Hair follicle dermal papilla cell (primary cell): ENCODE results near the gene PPP6R1. TPM values are rescaled to one million over a fixed set of nuclear protein-coding genes. Genes with fewer than 3 reads are reported as not detected.

Experiments used
- small RNA-seq: library from RNA; depleted of rRNA; stranded (forward); fragments of <200 nt; gene quantifications from one replicate; pipeline ENCODE3, GENCODE V24; 2012
- total RNA-seq: library from RNA; depleted of rRNA; stranded (reverse); fragments of >200 nt; gene quantifications from 2 replicates; pipeline ENCODE4 v1.2.3, GENCODE V29; 2012

PPP6R1 gene, protein sequence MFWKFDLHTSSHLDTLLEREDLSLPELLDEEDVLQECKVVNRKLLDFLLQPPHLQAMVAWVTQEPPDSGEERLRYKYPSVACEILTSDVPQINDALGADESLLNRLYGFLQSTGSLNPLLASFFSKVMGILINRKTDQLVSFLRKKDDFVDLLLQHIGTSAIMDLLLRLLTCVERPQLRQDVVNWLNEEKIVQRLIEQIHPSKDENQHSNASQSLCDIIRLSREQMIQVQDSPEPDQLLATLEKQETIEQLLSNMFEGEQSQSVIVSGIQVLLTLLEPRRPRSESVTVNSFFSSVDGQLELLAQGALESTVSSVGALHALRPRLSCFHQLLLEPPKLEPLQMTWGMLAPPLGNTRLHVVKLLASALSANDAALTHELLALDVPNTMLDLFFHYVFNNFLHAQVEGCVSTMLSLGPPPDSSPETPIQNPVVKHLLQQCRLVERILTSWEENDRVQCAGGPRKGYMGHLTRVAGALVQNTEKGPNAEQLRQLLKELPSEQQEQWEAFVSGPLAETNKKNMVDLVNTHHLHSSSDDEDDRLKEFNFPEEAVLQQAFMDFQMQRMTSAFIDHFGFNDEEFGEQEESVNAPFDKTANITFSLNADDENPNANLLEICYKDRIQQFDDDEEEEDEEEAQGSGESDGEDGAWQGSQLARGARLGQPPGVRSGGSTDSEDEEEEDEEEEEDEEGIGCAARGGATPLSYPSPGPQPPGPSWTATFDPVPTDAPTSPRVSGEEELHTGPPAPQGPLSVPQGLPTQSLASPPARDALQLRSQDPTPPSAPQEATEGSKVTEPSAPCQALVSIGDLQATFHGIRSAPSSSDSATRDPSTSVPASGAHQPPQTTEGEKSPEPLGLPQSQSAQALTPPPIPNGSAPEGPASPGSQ
- 42.9 and 47.7 TPM in 2 replicates for total RNA-seq

DNA sequence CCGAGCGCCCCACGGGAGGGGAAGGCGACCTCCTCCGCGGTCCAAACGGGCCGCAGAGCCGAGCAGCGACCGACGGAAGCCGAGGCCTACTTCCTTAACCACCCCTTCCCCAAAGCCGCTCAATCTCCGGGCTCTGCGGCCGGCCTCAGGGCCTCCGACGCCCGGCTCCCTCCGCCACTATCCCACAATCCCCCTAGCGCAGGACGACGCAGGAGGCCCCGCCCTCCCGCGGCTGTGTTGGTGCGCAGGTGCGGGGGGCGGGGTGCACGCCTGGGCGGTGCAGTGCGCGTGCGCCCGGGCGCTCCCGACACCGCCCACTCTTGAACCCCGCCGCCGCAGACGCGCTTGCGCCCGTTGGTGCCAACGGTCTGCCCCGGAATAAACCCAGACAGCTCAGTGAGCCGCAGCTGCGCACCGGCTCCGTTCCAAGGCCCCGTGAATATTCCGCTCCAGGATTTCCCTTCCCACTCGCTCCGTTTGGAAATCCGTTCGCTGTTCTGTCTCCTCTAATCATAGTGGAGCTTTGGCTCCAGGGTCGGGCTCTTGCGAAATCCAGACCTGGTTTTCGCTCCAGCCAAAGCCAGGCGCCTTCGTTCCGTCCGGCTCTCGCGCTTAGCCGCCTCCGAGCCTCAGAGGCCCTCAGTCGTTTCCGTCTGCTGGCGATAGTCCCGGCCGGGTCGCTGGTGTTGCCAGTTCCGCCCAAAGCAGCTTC, at the start of gene PPP6R1:
Gene PPP6R1 (minus strand): TSS at position 190 of the 712 bp plus-strand sequence. CDS start 11,914 bp downstream, outside the sequence.

DNA sequence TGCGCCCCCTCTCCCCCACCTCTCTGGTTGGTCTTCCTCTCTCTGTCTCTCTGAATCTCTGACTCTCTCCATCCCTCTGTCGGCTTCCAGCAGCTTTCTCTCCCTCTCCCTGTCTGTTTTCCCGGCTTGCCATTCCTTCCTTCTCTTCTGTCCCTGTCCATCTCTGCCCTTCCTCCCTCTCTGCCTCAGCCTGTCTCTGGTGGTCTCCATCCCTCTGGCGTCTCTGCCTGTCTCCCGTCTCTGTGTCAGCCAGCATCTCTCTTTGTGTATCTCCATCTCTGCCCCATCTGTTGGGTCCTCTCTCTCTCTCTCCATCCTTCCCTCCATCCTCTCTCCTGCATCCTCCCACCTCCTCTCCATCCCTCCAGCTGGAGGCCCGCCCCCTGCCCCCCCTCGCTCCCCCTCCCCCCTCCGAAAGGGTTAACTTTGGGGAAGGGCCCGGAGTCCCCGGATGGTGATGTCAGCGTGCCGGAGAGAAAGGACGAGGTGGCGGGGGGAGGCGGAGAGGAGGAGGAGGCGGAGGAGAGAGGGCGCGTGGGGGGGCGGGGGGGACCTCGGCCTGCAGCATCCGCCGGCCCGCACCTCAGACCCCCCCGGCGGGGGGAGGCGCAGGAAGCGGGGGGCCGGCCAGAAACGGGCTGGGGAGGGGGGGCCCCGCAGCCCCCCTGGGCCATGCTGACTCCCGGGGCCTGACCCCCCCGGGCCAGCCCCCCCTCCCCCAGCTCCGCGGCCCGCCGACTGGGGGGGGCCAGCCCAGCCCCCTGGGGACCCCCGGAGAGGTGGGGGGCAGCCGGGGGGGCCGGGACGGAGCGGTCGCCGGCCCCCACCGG, 24.9 kb upstream of the PPP6R1 start, which contains the start of gene BRSK1:
Gene BRSK1 (plus strand): TSS at position 450 of the 830 bp plus-strand sequence. CDS start 446 bp downstream, outside the sequence.

DNA sequence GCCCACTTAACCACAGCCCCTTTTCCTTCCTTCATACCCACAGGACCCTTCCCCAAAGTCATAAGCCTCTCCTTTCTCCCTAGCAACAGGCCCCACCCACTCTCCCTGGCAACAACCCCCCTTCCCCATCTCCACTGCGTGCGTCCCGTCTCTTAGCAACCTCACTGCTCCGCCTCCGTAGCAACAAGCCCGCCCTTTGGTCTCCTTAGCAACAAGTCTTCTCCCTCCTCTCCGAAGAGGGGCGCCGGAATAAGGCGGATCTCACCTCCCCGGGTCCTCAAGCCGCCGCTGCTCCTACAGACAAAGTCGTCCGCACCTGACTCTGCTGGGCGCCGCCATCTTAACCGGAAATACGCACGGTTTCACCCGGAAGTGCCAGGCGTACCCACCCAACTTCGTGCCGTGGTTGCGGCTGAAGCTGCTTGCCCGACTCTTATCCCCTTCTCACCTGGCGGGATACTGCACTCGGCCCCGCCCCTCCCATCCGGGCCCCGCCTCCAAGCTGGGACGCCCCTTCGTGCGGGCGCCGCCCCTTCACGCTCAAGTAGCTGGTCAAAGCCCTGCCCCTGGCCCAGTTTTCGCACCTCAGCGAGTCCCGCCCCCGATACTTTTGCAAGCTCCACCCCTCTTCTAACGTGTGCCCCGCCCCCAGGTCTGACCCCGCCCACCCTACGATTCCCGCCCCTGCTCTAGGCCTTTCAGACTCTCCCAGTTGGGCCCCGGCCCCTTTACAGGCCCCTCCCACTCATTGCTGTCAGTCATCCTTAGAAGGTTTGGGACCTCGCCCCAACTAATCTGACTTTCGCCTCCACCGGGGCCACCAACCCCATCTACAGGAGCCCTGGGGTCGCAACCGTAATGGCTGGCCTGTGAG, 21.2 kb upstream of the PPP6R1 start, which contains the start of gene HSPBP1:
Gene HSPBP1 (minus strand): TSS at position 341 of the 874 bp plus-strand sequence. CDS start 502 bp downstream, outside the sequence.

DNA sequence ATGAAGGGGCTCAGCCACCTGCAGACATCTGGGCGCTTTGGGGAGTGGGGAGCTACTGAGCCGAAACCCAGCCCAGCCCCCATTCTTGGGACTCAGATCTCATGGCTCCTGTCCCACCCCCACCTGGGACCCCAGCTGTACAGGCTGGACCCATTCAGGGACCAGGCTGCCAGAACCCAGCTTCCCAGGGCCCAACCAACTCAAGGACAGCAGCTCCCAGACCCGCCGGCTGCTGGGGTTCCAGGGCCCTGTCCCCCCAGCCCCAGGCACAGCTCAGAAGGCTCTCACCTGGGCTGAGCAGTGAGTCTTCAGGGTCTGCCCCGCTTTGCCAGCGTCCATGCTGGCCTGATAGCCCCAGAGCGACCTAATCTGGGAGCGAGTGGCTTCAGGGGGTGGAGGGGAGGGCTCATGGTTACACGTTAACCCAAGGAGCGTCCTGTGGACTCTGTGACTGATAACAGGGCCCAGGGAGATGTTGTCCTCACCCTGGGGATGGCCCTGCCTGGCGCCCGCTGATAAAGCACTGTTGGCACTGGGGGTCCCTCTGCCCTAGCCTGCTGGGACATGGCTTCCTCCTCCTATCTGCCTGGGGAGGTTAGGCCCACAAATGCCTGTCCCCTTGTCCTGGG, 30.3 kb downstream of the PPP6R1 start, which contains the start of gene TMEM86B:
Gene TMEM86B (minus strand): TSS at position 361 of the 629 bp plus-strand sequence. CDS start 22 bp downstream, at position 339.

DNA sequence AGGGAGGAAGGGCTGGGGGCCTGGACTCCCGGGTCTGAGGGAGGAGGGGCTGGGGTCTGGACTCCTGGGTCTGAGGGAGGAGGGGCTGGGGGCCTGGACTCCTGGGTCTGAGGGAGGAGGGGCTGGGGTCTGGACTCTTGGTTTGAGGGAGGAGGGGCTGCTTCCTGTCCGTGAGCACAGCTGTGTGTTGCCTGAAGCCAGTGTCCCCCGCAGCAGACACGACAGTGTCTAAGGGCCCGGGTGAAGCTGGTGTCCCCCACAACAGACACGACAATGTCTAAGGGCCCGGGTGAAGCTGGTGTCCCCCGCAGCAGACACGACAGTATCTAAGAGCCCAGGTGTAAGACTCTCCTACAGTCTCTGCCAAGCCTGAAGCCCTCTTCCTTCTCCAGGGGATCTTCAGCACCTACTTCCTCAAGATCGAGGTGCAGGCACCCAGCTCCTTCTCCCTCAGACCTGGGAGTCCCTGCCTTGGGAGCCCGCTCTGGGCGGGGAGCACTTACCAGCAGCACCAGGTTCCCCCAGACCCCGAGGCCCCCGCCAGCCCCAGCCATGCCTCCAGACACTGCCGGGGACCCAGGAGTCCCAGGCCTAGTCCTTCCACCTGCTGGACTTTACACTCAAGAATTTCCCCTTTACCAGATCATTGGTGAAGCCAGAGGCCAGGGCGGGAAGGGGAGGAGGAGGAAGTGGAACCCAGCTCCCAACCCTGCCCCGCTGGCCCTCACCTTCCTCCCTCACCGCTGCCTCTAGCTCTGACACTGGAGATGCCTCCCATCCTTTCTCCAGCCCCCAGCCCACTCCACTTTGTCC, 49.7 kb downstream of the PPP6R1 start, which contains the start of gene PTPRH:
Gene PTPRH (minus strand): TSS at position 622 of the 813 bp plus-strand sequence. CDS start 68 bp downstream, at position 554.

Small RNA genes within 50 kb of the gene (small RNA-seq; reads per million reads assigned to genes)
- gene MIR6802 (not detected), gene MIR6803 (not detected), gene MIR6804 (not detected)

Other genes with a start within 250 kb of the PPP6R1 start
- not detected in 2 replicates for gene GP6, start 220.8 kb downstream of the PPP6R1 start, total RNA-seq
- gene RDH13, start 195.9 kb downstream of the PPP6R1 start, total RNA-seq, result 8.4 and 12.6 TPM in 2 replicates
- 0.36 and 0.65 TPM in 2 replicates for gene EPS8L1, start 183.1 kb downstream of the PPP6R1 start, total RNA-seq
- gene PPP1R12C, start 141.4 kb downstream of the PPP6R1 start, total RNA-seq, result 57.2 and 64.6 TPM in 2 replicates
- gene TNNT1, start 109.8 kb downstream of the PPP6R1 start, total RNA-seq, result 0.65 and 0.97 TPM in 2 replicates
- gene TNNI3, start 101.3 kb downstream of the PPP6R1 start, total RNA-seq, result not detected in 2 replicates
- 0.24 TPM in 1 of 2 replicates, not detected in the other for gene DNAAF3, start 92.4 kb downstream of the PPP6R1 start, total RNA-seq
- gene SYT5, start 78.7 kb downstream of the PPP6R1 start, total RNA-seq, result not detected in 2 replicates
- gene PTPRH, start 49.5 kb downstream of the PPP6R1 start, total RNA-seq, result 1.1 and 1.2 TPM in 2 replicates
- gene TMEM86B, start 30.3 kb downstream of the PPP6R1 start, total RNA-seq, result 1.6 and 3.6 TPM in 2 replicates
- 23.4 and 28.8 TPM in 2 replicates for gene HSPBP1, start 21.1 kb upstream of the PPP6R1 start, total RNA-seq
- gene BRSK1, start 25.0 kb upstream of the PPP6R1 start, total RNA-seq, result 4.9 and 5.1 TPM in 2 replicates
- gene TMEM150B, start 66.3 kb upstream of the PPP6R1 start, total RNA-seq, result not detected in 2 replicates
- gene KMT5C, start 80.9 kb upstream of the PPP6R1 start, total RNA-seq, result 6.5 and 8.0 TPM in 2 replicates
- not detected in 2 replicates for gene COX6B2, start 95.7 kb upstream of the PPP6R1 start, total RNA-seq
- not detected in 2 replicates for gene GARIN5B, start 104.2 kb upstream of the PPP6R1 start, total RNA-seq
- 1.8 and 3.9 TPM in 2 replicates for gene IL11, start 111.4 kb upstream of the PPP6R1 start, total RNA-seq
- not detected in 2 replicates for gene TMEM190, start 117.8 kb upstream of the PPP6R1 start, total RNA-seq
- 0.16 TPM in 1 of 2 replicates, not detected in the other for gene TMEM238, start 125.3 kb upstream of the PPP6R1 start, total RNA-seq
- 184 and 254 TPM in 2 replicates for gene RPL28, start 126.9 kb upstream of the PPP6R1 start, total RNA-seq
- gene UBE2S, start 148.8 kb upstream of the PPP6R1 start, total RNA-seq, result 26.6 and 29.0 TPM in 2 replicates
- gene SHISA7, start 184.3 kb upstream of the PPP6R1 start, total RNA-seq, result not detected in 2 replicates
- 80.3 and 91.3 TPM in 2 replicates for gene ISOC2, start 202.6 kb upstream of the PPP6R1 start, total RNA-seq
- gene C19orf85, start 205.7 kb upstream of the PPP6R1 start, total RNA-seq, result not detected in 2 replicates
- 3.2 and 4.9 TPM in 2 replicates for gene ZNF628, start 217.6 kb upstream of the PPP6R1 start, total RNA-seq
- 14.1 and 14.5 TPM in 2 replicates for gene NAT14, start 226.2 kb upstream of the PPP6R1 start, total RNA-seq
- gene SSC5D, start 229.4 kb upstream of the PPP6R1 start, total RNA-seq, result 48.0 and 60.0 TPM in 2 replicates